Activated T-cell treated with anti-CD3 and anti-CD28 coated beads for 4 hours (primary cell): Measurements from ENCODE around the gene GALNT17.

ENCODE experiments used
- DNase-seq: peaks from one replicate; pipeline ENCODE4 v3.0.0-alpha.2; 2020

The GALNT17 gene

DNA sequence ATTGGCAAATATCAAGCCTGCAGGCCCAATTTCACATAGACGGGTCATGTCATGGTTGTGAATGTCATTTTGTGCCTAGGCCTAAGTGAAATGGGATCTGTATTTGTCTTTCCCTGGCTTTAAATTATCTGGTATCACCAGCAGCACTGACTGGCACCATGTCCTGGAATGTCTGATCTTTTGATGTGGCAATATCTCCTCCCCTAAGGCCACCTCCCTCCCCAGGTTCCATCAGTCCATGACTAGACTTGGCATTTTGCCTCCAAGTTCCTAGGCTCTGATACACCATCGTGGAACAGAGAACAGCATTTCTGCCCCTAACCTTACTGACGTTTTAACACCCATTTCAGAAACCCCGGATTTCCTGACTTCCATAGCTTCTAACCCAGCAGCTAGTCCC is 513.9 kb downstream of the GALNT17 start:
- no peak for DNase-seq

DNA sequence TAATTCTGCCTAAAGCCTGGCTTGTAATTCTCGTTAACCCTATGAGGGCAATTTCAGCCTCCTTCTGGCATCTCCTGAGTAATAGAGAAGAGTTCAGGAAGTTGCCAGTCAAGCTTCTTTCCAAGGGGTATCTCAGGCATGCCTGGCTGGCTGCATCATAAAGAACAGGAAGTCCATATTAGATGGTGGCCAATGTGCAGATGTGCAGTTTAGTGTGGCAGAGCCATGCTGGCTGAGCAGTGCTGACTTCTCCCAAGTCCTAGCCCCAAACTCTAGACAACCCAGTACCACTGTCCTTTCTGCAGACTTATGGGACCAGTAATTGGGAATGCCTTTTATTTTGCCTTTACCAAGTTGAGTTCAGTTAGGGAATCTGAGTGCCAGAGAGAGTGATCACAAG is 517.9 kb downstream of the GALNT17 start:
- DNase-seq: no peak

DNA sequence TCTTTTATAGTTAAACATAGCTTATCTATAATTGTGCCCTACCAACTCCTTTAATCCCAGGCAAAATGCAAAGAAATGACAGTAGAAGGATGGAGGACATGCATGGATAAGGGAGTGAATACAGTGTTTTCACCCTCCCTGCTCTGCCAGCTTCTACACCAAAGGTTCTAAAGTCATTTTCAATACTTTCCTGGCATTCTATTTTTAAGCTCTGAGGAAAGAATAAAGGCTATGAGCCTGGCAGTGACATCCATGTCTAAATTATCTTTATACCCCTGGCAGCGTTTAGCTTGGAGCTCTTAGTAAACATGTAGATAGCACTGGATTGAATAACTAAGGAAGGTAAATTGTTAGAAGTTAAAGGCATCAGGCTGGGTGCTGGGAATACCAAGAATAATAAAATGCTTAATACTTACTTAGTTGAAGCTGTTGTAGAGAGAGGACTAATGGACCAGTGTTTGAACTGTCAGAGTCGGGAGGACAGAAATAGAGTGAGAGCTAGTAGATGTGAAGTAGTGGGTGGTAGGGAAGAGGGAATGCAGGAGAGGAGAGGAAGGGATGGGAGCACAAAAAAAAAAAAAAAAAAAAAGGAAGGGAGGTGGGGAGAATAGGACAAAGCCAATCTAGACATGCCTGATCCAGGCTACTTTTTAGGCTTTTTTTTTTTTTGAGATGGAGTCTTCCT is 518.9 kb downstream of the GALNT17 start:
- DNase-seq: no peak

DNA sequence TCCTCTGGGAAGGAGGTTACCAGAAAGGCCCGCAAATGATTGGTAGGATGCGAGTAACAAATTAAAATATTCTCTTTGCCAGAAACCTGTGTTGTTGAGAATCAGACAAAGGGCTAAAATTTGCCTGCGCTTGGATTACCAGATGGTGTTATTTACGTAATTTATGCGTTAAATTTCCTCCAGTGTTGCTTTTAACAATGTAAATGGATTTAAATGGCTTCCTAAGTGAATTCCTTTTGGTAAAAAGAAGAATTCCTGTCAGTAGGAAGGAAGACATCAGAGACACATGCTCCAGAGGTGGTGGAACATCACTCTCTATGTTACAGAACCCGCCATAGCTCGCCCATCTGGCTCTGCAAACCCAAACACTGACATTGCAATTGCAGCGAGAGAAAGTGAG is 520.6 kb downstream of the GALNT17 start:
- DNase-seq: no peak

DNA sequence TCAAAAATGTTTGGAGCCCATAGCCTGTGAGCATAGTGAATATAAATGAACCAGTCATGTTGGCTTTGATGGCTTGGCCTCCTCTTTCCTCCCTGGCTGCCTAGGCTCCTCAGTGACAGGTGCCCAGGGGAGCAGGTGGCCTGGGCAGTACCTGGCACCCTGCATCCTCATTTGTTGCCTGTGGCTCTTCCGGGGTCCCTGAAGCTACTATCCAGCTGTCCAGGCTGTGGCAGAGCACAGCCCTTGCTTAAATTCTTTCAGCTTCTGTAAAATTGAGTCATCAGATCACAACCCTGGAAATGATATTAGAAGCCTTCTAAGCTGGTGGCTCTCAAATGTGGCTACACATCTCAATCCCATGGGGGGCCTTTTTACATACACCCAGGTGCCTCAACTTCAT is 525.4 kb downstream of the GALNT17 start:
- no peak for DNase-seq

DNA sequence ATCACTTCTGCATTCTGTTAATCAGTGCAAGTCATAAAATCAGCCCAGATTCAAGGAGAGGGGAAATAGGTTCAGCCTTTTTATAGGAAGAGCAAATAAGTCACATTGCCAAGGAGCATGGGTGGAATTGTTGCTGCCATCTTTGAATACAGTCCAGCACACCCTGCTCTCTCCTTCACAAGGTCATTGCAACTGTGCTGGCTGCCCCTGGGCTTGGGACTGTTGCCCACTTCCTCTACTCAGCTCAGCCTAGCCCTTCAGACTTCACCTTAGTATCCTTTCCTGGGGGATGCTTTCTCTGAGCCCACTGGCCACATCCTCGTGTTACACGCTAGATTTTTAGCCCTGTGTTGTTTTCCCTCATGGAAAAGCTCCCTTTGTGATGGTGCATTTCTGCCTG is 527.7 kb downstream of the GALNT17 start:
- no peak for DNase-seq

DNA sequence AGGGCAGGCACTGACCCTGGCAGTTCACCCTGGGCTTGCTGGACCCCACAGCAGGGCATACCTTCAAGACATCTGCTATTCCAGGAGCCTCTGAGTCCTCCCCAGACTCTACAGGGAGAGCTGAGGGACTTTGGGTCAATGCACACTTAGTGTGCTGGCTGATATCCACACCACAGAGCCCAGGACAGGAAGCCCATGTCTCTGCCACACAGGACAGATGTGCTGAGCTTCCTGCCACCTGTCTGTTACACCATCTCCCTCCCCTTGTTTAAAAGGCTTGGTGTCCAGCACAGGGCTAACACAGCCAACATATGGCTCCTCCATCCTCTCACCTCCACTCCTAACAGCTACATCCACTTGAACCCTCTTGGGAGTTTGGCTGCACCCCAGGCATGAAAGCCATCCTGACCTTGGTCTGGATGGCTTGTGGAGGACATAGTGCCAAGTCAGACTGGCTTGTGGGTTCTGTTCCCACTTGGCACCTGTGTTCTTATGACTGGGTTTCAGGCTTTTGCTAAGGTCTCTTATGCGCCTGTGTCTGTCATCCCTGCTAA is 529.8 kb downstream of the GALNT17 start:
- DNase-seq: no peak

DNA sequence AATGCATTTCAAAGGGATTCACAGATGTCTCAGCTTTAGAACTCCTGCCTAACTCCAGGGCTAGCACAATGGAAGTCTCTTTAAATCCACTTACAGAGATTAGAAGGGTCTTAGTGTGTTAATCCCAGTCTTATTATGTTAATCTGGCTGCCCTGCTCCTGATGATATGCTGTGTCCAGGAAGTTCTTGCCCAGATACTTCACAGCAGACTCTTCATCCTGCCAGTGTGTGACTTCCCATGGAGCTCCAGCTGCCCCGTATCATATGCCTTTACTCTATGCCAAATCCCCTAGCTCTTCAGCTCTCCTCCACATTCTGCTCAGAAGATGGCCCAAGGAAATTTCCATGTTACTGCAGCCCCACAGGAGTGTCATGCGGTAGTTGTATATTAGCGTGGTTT is 533.8 kb downstream of the GALNT17 start:
- DNase-seq: no peak

DNA sequence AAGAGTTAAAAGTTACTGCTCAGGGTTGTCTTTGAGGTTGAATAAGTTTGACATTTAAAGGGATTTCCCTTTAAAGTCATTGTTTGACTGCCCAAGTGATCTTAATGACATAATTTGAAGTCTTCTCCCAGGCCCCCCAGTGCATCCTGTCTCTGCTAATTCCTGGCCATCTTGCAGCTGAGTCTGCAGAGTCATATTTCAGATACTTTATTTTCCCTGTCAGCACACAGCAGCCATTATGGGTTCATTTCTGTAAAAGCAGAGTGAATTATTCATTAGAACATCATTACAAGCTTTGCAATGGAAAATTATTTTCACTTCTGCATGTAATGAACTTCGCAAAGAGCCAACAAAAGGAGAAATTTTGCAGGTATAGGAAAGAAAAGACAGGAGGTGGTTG is 536.6 kb downstream of the GALNT17 start:
- no peak for DNase-seq

DNA sequence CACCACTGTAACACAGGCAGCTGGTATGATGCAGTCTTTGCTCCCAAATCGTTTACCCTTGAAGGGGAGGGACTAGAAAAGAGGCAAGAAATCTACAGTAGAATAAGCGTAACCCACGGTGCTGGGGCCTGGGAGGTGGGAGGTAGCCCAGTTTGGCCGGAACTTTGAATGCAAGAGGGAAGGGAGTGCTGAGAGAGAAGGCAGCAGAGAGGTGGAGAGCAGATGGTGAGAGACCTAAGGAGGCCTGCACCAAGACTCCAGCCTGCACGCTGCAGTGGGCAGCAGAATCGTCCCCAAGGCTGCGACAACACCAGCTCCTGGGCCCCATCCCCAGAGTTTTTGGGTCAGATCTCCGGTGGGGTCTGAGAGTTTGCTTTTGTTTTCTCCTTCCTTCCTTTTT is 547.5 kb downstream of the GALNT17 start:
- DNase-seq: no peak

DNA sequence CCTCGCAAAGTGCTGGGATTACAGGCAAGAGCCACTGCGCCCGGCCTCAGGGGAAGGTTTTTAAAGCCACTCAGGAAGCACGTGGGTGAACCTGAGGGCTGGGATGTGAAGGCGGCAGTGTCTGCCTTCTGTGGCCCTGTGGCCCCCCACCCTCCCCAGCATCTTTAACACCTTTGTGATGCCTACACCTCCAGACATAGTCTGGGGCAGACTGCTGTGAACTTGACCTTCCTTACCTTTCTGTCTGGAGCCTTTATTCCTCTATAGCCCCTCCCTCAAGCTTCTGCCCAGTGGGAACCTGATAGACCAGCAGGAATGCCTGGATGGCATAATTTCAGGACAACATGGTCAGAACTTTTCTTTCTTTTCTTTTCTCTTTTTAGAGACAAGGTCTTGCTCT is 550.2 kb downstream of the GALNT17 start:
- DNase-seq: no peak

DNA sequence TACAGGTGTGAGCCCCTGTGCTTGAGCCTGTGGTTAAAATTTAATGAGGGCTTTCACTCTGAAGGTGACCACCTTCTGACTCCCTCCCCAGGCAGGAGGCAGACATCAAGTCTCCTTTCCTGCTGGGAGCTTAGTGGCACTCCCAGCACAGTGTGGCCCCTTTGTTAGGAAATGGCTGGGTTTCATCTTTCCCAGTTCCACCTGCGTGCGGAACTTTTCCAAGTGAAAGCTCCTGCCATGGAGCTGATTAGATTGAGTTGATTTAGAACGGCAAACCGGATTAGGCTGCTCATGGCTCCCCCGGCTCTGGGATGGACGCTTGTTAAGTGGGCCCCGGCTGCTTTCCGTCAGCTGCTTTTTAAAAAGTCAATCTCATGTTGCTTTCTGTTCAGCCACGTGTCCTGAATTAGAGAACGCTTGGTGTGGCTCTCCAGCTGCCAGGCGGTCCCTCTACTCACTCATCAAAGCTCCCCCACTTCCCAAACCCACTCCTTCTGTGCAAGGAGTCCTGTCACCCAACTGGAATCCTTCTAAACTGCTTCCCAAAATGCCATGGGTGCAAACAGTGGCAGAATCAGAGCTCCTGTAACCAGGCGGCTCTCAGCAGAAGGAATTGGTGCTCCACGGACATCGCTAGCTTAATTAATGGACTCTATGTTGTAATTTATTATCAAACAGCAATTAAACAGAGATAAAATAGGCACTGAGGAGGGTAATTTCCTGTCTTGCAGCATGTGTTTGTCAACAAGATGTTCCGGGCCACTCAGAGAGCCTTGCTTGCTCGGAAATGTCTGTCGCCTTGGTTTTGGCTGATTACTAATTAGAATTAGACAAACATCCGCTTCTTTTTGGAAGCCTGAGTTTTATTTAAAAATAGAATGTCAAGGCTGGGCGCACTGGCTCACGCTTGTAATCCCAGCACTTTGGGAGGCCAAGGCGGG is 551.2 kb downstream of the GALNT17 start:
- DNase-seq: no peak

DNA sequence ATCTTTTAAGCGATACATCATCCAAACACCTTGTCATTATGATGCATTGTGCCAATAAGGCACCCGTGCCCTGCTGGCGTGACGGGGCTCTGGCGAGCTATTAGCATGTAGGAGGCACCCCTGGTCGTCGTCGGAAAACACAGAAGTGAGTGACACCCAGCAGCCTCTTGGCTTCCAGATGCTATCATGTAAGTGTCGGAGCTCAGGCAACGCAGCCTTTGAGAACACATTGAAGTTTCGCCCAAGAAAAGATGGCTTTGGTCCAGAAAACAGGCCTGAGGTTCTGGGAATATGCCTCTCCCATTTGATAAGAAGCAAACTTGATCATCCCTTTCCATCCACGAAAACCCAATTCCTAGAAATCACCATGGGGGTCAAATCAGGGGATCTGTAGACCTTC is 555.3 kb downstream of the GALNT17 start:
- no peak for DNase-seq

DNA sequence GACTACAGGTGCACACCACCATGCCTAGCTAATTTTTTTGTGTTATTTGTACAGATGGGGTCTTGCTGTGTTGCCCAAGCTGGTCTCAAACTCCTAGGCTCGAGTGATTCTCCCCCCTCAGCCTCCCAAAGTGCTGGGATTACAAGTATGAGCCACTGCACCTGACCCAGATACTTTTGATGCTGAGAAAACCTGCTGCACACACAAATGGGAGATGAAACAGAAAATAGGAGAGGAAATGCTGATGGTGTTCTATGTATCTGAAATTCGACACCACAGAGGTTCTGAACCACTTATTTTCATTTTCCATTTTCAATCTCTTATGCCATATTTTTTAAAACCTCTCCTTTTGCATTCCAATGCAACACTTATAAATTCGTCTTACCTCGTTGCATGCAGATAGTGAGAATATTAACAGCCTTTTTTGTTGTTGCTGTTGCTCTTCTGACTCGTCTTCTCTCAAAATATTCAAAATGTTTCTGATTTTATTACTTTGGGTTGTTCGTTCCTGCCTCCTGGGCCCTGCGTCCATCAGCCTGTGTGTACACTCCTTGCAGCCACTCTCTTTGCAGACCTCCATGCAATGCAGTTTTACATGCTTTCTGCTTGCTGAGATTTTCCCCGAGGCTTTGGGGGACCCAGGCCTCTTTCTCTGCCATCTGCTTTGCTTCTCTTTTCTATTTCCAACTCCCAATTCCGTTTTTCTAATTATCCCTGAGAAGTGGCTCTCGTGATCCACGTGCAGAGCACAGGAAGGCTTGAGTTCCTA is 556.1 kb downstream of the GALNT17 start:
- DNase-seq: no peak

DNA sequence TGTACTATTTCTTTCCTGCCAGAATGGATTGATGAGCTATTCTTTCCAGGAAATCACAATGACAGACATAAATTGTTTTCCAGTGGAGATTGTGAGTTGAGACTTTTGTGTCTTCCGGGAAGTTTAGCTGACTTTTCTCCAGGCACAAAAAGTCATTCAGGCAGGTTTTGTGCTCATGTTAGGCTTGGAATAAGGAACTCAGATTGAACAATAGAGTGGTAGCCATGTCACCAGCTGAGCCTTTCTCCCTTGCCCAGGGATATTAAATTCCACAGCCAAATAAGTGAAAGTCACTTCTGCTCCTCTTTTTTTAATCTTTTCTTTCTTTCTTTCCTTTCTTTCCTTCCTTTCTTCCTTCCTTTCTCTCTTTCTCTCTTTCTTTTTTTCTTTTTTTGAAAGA is 559.6 kb downstream of the GALNT17 start:
- no peak for DNase-seq

DNA sequence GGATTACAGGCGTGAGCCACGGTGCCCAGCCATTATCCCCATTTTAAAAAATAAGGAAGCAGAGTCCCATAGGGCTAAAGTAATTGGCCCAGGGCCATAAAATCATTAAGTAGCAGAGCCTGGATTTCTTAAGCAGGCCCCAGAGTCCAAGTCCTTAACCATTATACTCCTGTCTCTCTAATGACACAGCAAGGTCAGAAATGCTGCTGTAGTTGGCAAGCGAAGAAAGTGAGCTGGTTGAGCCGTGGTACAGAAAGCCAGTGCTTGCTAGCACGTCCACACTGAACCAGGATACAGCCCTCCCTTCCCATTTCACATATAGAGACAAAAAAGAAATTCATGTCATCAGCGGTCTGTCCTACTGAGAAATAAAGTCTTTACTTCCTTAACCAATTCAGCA is 562.7 kb downstream of the GALNT17 start:
- DNase-seq: no peak

DNA sequence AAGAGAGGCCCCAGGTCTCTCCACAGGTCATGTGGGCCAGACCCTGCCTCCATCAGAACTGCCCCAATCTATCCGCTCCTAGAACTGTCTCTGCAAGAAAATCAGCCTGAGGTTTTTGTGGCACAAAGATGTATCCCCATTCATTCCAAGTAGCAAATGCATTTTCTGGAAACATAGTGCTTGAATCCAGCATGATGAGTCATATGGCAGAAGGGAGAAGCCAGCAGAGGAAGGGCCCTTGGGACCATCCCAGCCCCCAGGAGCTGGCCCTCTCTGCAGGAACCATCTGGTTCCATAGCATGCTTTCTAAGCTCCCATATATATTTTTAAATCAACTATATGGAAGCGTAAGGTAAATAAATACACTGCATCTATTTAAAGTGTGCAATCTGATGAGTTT is 563.2 kb downstream of the GALNT17 start:
- no peak for DNase-seq

DNA sequence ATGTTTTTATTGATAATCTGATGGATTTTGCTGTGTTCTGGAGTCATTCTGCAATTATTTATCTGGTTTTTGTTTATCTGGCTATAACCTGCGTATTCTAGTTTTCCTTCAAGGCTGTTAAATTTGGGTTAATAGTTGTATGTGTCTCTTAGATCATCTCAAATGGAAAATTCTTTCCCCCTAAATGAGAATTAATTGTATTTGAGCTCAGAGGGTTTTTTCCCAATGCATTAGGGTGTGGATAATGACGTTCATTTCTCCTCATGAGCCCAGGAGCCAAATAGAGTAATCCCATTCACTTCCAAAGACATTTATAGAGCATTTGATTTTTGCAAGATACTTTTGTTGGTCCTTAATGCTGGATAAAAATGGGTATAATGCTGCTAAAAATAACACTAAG is 564.6 kb downstream of the GALNT17 start:
- no peak for DNase-seq

DNA sequence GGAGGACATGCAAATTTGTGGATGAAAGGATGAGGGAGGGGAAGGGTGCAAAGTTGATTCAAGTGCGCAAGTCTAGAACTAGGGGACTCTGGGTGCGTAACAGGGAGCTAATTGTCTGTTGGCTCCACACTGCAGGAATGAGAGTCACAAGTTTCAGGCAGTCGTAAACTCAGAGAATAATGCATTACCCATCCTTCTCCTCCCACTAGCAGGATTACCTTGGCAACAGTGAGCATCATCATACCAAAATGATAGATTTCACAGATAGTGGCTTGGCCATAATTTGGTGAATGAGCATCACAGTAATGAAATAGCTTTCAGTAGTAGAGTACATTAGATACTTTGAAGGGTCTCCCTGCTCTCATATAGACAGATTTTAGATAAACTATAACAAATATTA is 565.5 kb downstream of the GALNT17 start:
- no peak for DNase-seq

DNA sequence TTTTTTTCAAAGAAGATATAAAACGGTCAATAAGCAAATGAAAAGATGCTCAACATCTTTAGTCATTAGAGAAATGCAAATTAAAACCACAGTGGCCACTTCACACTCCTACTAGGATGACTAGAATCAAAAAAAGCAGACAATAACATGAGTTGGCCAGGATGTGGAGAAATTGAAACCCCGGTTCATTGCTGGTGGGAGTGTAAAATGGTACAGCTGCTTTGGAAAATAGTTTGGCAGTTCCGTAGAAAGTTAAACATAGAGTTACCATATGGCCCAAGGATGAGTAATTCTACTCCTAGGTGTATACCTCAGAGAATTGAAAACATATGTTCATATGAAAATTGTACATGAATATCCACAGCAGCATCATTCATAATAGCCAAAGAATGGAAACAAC is 573.3 kb downstream of the GALNT17 start:
- no peak for DNase-seq

DNA sequence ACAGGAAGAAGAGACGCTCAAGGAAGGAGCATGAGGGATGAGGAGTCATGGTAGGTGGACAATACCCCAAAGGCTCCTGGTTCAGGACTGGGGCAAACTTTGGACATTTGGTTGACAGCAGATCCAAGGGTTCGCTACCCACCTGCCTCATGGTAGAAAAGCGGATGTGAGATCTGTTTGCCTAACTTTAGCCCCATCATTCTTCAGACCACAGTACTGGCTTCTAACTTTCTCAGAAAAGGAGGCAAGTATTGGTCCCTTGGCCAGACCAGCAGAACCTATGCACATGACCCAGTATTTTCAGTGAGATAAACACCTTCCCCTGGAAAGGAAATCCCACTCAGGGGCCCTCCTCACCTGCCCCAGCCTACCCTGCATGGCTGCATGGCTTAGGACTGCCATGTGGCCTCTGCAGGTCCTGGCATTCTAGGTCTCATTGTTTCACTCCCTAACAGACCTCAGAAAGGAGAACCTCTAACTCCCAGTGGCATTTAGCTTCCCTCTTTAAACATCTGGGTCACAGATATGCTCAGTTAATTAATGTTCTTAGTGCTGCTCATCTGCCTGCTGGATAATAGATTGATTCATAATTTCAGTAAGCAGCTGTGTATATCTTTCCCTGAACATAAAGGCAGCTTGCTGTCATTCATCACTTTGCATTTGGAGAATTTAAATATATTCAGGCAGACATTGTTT is 574.1 kb downstream of the GALNT17 start:
- DNase-seq: no peak

DNA sequence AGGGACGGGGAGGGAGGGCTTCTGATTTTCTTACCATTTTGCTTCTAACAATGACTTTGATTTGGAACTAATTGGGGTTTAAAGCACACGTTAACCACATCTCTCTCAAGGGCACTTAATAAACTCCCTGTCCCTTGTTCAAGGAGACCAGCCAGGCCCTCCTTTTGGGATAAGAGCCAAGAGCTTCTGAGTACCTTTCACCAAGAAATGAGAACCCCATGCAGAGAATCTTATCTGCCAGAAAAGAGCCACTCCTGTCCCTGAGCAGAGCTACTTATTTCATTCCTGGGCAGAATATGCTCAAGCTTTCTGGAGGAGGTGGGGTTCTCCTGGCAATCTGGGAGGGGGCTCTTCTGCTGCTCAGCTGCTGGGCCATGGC is 574.6 kb downstream of the GALNT17 start:
- no peak for DNase-seq

DNA sequence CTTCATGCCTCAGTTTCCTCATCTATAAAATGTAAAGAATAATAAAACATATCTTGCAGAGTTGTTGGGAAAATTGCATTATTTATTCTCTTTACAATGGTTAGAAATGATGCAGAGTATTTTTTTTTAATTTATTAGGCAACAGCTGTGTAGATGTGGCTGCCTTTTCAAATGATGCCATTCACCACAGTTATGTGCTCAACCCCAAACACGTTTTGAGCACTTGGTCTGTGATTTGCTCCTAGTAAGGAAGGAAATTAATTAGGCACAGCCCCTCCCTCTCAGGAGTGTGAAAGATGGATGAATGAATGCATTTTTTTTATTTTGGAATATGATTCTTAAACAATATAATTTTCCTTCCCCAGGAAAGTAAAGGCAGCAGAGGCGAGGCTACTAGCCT is 575.1 kb downstream of the GALNT17 start:
- DNase-seq: no peak
